GM23338 (cell line): ENCODE data around the gene PUDP.

ENCODE experiments used
- CREB1 ChIP-seq: fragments of 250-450 bp; sonication (Bioruptor Pico); IDR thresholded peaks from 2 replicates; pipeline ENCODE4 v1.5.0; 2020; ENCODE audit warnings: low read depth, mild to moderate bottlenecking, moderate library complexity
- EZH2 ChIP-seq: fragments of 200-600 bp; sonication (generic); IDR thresholded peaks from one replicate; pipeline ENCODE4 v1.8.0; 2017; ENCODE audit warnings: antibody characterized with exemption, mild to moderate bottlenecking, low read depth; ENCODE audit not compliant: unreplicated experiment
- EZH2phosphoT487 ChIP-seq: fragments of 200-600 bp; sonication (generic); IDR thresholded peaks from one replicate; pipeline ENCODE4 v1.8.1; 2018; ENCODE audit warnings: antibody characterized with exemption; ENCODE audit not compliant: unreplicated experiment
- JUNB ChIP-seq: IDR thresholded peaks from one replicate; pipeline ENCODE4 v1.6.1; 2016; ENCODE audit warnings: antibody characterized with exemption; ENCODE audit not compliant: unreplicated experiment
- NANOG ChIP-seq: IDR thresholded peaks from 2 replicates; pipeline ENCODE4 v1.6.1; 2016; ENCODE audit warnings: antibody characterized with exemption, borderline replicate concordance
- POLR2AphosphoS5 ChIP-seq: IDR thresholded peaks from 2 replicates; pipeline ENCODE4 v1.6.1; 2016; ENCODE audit warnings: antibody characterized with exemption, low read depth
- STAT1 ChIP-seq: IDR thresholded peaks from one replicate; pipeline ENCODE4 v1.6.1; 2016; ENCODE audit warnings: antibody characterized with exemption; ENCODE audit not compliant: unreplicated experiment
- ZNF114 ChIP-seq: fragments of 250-450 bp; sonication (Bioruptor Pico); IDR thresholded peaks from 2 replicates; pipeline ENCODE4 v1.5.0; 2020; ENCODE audit warnings: mild to moderate bottlenecking, moderate library complexity
- ZNF331 ChIP-seq: fragments of 250-450 bp; sonication (Bioruptor Pico); IDR thresholded peaks from 2 replicates; pipeline ENCODE4 v1.5.0; 2020; ENCODE audit warnings: low read depth, mild to moderate bottlenecking, moderate library complexity
- TF ChIP-seq, protein P1 (sequence below), 2 experiments: fragments of 200-600 bp in 1 of 2; sonication (generic) in 1 of 2; conservative IDR thresholded peaks; 2 replicates each; pipeline versions ENCODE4 v1.5.1 to v1.6.1; 2016 to 2017; ENCODE audit warnings: antibody characterized with exemption in 2 of 2, low read depth in 2 of 2, mild to moderate bottlenecking in 2 of 2, moderate library complexity in 1 of 2
- TF ChIP-seq, protein P2 (sequence below): IDR thresholded peaks from one replicate; pipeline ENCODE4 v1.6.1; 2018; ENCODE audit warnings: antibody characterized with exemption; ENCODE audit not compliant: unreplicated experiment
- TF ChIP-seq, protein P3 (sequence below): IDR thresholded peaks from 2 replicates; pipeline ENCODE4 v1.6.1; 2016; ENCODE audit warnings: antibody characterized with exemption

DNA sequence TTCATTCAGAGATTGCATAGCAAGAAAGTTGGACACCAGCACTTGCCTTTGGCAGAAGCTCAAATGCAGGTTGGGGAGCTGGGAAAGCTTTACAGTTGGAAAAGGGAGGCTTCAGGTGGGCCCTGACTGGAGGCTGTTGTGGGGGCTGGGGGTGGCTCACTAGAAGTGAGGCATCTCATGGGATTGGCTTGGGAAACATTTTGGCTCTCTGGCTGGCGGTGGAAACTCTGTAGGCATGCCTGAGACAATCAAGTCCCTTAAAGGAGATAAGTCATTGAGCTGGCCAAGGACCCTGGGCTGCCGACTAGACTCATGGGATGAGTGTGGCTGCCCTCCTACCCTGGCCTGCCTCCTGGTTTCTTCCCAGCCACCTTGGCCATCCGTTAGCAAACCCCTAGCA, 31.9 kb downstream of the PUDP start:
- TF ChIP-seq, protein P1, sequence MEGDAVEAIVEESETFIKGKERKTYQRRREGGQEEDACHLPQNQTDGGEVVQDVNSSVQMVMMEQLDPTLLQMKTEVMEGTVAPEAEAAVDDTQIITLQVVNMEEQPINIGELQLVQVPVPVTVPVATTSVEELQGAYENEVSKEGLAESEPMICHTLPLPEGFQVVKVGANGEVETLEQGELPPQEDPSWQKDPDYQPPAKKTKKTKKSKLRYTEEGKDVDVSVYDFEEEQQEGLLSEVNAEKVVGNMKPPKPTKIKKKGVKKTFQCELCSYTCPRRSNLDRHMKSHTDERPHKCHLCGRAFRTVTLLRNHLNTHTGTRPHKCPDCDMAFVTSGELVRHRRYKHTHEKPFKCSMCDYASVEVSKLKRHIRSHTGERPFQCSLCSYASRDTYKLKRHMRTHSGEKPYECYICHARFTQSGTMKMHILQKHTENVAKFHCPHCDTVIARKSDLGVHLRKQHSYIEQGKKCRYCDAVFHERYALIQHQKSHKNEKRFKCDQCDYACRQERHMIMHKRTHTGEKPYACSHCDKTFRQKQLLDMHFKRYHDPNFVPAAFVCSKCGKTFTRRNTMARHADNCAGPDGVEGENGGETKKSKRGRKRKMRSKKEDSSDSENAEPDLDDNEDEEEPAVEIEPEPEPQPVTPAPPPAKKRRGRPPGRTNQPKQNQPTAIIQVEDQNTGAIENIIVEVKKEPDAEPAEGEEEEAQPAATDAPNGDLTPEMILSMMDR (conservative IDR thresholded peaks at IDR 0.05; ENCODE audit: low read depth in 2 of 2), result no peak
- no peak for TF ChIP-seq CREB1
- no peak for TF ChIP-seq POLR2AphosphoS5
- no peak for TF ChIP-seq EZH2phosphoT487
- TF ChIP-seq, protein P2, sequence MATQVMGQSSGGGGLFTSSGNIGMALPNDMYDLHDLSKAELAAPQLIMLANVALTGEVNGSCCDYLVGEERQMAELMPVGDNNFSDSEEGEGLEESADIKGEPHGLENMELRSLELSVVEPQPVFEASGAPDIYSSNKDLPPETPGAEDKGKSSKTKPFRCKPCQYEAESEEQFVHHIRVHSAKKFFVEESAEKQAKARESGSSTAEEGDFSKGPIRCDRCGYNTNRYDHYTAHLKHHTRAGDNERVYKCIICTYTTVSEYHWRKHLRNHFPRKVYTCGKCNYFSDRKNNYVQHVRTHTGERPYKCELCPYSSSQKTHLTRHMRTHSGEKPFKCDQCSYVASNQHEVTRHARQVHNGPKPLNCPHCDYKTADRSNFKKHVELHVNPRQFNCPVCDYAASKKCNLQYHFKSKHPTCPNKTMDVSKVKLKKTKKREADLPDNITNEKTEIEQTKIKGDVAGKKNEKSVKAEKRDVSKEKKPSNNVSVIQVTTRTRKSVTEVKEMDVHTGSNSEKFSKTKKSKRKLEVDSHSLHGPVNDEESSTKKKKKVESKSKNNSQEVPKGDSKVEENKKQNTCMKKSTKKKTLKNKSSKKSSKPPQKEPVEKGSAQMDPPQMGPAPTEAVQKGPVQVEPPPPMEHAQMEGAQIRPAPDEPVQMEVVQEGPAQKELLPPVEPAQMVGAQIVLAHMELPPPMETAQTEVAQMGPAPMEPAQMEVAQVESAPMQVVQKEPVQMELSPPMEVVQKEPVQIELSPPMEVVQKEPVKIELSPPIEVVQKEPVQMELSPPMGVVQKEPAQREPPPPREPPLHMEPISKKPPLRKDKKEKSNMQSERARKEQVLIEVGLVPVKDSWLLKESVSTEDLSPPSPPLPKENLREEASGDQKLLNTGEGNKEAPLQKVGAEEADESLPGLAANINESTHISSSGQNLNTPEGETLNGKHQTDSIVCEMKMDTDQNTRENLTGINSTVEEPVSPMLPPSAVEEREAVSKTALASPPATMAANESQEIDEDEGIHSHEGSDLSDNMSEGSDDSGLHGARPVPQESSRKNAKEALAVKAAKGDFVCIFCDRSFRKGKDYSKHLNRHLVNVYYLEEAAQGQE, result no peak
- no peak for TF ChIP-seq ZNF331 (CRISPR knock-in tag)
- no peak for TF ChIP-seq JUNB
- TF ChIP-seq EZH2, result no peak
- no peak for TF ChIP-seq NANOG
- no peak for TF ChIP-seq STAT1
- TF ChIP-seq ZNF114 (CRISPR knock-in tag), result no peak
- TF ChIP-seq, protein P3, sequence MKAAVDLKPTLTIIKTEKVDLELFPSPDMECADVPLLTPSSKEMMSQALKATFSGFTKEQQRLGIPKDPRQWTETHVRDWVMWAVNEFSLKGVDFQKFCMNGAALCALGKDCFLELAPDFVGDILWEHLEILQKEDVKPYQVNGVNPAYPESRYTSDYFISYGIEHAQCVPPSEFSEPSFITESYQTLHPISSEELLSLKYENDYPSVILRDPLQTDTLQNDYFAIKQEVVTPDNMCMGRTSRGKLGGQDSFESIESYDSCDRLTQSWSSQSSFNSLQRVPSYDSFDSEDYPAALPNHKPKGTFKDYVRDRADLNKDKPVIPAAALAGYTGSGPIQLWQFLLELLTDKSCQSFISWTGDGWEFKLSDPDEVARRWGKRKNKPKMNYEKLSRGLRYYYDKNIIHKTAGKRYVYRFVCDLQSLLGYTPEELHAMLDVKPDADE, result no peak
